H1 (cell line): ENCODE results near the gene DLG5. TPM values are rescaled to one million over a fixed set of nuclear protein-coding genes. Genes with fewer than 3 reads are reported as not detected.

ENCODE experiments used
- CTCF ChIA-PET: fragments of 300-600 bp; sonication (Branson Sonifier 250); formaldehyde crosslinking; loops from one replicate; lab custom pipeline; 2021; ENCODE audit not compliant: partially characterized antibody; lab: Charles Lee
- POLR2A ChIA-PET: fragments of 300-600 bp; sonication (Branson Sonifier 250); formaldehyde crosslinking; loops from one replicate; lab custom pipeline; 2021; ENCODE audit warnings: inconsistent platforms; ENCODE audit not compliant: partially characterized antibody; lab: Charles Lee
- DNase-seq, 2 experiments: peaks; one replicate each; pipeline versions ENCODE4 v3.0.0 to v3.0.0-alpha.2; 2010 to 2022; ENCODE audit warnings: low spot score in 2 of 2, low read depth in 1 of 2, mixed read lengths in 1 of 2
- FAIRE-seq: peaks from 2 replicates; lab custom pipeline; 2011; peaks lifted over from hg19 to GRCh38; lab: Jason Lieb, UNC
- H2AFZ ChIP-seq: 2 replicates; pipeline ENCODE4 v1.8.1; 2012; ENCODE audit warnings: low read length, inconsistent platforms
- H2AK5ac ChIP-seq: 2 replicates; pipeline ENCODE4 v1.6.1; 2013; ENCODE audit warnings: low read depth, low read length
- H2BK120ac ChIP-seq: replicated peaks from 2 replicates; pipeline ENCODE3; 2013; ENCODE audit warnings: low read depth, low read length, inconsistent platforms
- H2BK12ac ChIP-seq: 2 replicates; pipeline ENCODE4 v1.6.1; 2013; ENCODE audit warnings: low read depth, low read length
- H2BK15ac ChIP-seq: 2 replicates; pipeline ENCODE4 v1.6.1; 2013; ENCODE audit warnings: low read length
- H2BK20ac ChIP-seq: 2 replicates; pipeline ENCODE4 v1.6.1; 2013; ENCODE audit warnings: low read length
- H2BK5ac ChIP-seq: 2 replicates; pipeline ENCODE4 v1.6.1; 2013; ENCODE audit warnings: low read depth, low read length
- H3K14ac ChIP-seq: 2 replicates; pipeline ENCODE4 v1.6.1; 2013; ENCODE audit warnings: inconsistent platforms; ENCODE audit not compliant: insufficient read length
- H3K18ac ChIP-seq: 2 replicates; pipeline ENCODE4 v1.6.1; 2013; ENCODE audit warnings: low read length; ENCODE audit errors: extremely low read depth
- H3K23ac ChIP-seq: 2 replicates; pipeline ENCODE4 v1.6.1; 2013; ENCODE audit warnings: inconsistent platforms; ENCODE audit not compliant: insufficient read length
- H3K23me2 ChIP-seq: 2 replicates; pipeline ENCODE4 v1.6.1; 2013; ENCODE audit warnings: low read depth, low read length
- H3K27ac ChIP-seq: 2 replicates; pipeline ENCODE4 v1.6.1; 2011; ENCODE audit warnings: low read depth, low read length, inconsistent platforms
- H3K27me3 ChIP-seq, 4 experiments: replicated peaks in 1 of 4; 1 replicate in 1 of 4; 2 replicates in 3 of 4; pipeline versions ENCODE4 v1.6.1 to v1.8.1; 2011 to 2013; ENCODE audit warnings: low read length in 3 of 4, mild to moderate bottlenecking in 3 of 4, inconsistent platforms in 2 of 4, mixed read lengths in 2 of 4, moderate library complexity in 1 of 4; ENCODE audit not compliant: control insufficient read depth in 3 of 4, insufficient read depth in 3 of 4; ENCODE audit errors: extremely low read depth in 1 of 4
- H3K36me3 ChIP-seq, 4 experiments: 2 replicates each; pipeline versions ENCODE4 v1.6.1 to v1.8.1; 2011 to 2013; ENCODE audit warnings: mild to moderate bottlenecking in 4 of 4, low read length in 3 of 4, moderate library complexity in 2 of 4, control low read depth in 1 of 4, inconsistent platforms in 1 of 4; ENCODE audit not compliant: insufficient read depth in 4 of 4, control insufficient read depth in 2 of 4
- H3K4ac ChIP-seq: replicated peaks from 2 replicates; pipeline ENCODE3; 2013; ENCODE audit warnings: low read length, low read depth, mixed read lengths, inconsistent platforms; ENCODE audit not compliant: insufficient read length
- H3K4me1 ChIP-seq, 4 experiments: replicated peaks in 1 of 4; 1 replicate in 1 of 4; 2 replicates in 3 of 4; pipeline versions ENCODE4 v1.6.1 to v1.8.1; 2011 to 2013; ENCODE audit warnings: low read length in 3 of 4, inconsistent platforms in 2 of 4, mixed read lengths in 1 of 4; ENCODE audit not compliant: insufficient read depth in 4 of 4, control insufficient read depth in 3 of 4
- H3K4me2 ChIP-seq, 2 experiments: 2 replicates each; pipeline versions ENCODE4 v1.6.1 to v1.8.1; 2011 to 2013; ENCODE audit warnings: low read depth in 2 of 2, low read length in 2 of 2, control low read depth in 1 of 2, inconsistent platforms in 1 of 2, mild to moderate bottlenecking in 1 of 2; ENCODE audit not compliant: insufficient read depth in 1 of 2
- H3K4me3 ChIP-seq, 4 experiments: fragments of 200-600, 300-600 bp in 1 of 4; sonication (generic), shearing (Covaris generic), sonication (Bioruptor Twin) in 1 of 4; 2 replicates each; pipeline versions ENCODE4 v1.5.1 to v1.8.1; 2011 to 2016; ENCODE audit warnings: low read length in 4 of 4, low read depth in 3 of 4, control low read depth in 2 of 4, inconsistent platforms in 2 of 4, mild to moderate bottlenecking in 2 of 4, mixed read lengths in 1 of 4, moderate library complexity in 1 of 4; ENCODE audit not compliant: insufficient read depth in 2 of 4; ENCODE audit errors: extremely low read depth in 1 of 4
- H3K56ac ChIP-seq: replicated peaks from 2 replicates; pipeline ENCODE3; 2013; ENCODE audit warnings: low read depth, mild to moderate bottlenecking, mixed read lengths, low read length, inconsistent platforms; ENCODE audit not compliant: insufficient read length
- H3K79me1 ChIP-seq: 2 replicates; pipeline ENCODE4 v1.6.1; 2013; ENCODE audit warnings: low read depth, low read length, control low read depth
- H3K79me2 ChIP-seq, 2 experiments: 2 replicates each; pipeline versions ENCODE4 v1.6.1 to v1.8.1; 2012 to 2013; ENCODE audit warnings: low read length in 2 of 2, mild to moderate bottlenecking in 2 of 2, inconsistent platforms in 1 of 2; ENCODE audit not compliant: insufficient read depth in 2 of 2, control insufficient read depth in 1 of 2
- H3K9ac ChIP-seq, 4 experiments: replicated peaks in 1 of 4; 1 replicate in 1 of 4; 2 replicates in 3 of 4; pipeline versions ENCODE4 v1.6.1 to v1.8.1; 2011 to 2013; ENCODE audit warnings: low read depth in 3 of 4, low read length in 3 of 4, control low read depth in 2 of 4, mild to moderate bottlenecking in 2 of 4, moderate library complexity in 2 of 4, inconsistent platforms in 1 of 4; ENCODE audit errors: extremely low read depth in 1 of 4
- H3K9me3 ChIP-seq, 2 experiments: 2 replicates each; pipeline versions ENCODE4 v1.6.1 to v1.8.1; 2012 to 2013; ENCODE audit warnings: mild to moderate bottlenecking in 2 of 2, moderate library complexity in 2 of 2, control low read depth in 1 of 2, inconsistent platforms in 1 of 2, low read depth in 1 of 2, low read length in 1 of 2, mixed read lengths in 1 of 2; ENCODE audit not compliant: insufficient read depth in 2 of 2
- H4K20me1 ChIP-seq, 2 experiments: replicated peaks in 1 of 2; 2 replicates each; pipeline versions ENCODE3 to v1.8.1; 2011 to 2013; ENCODE audit warnings: inconsistent platforms in 2 of 2, low read length in 2 of 2, mild to moderate bottlenecking in 1 of 2; ENCODE audit not compliant: insufficient read depth in 2 of 2, control insufficient read depth in 1 of 2
- H4K5ac ChIP-seq: 2 replicates; pipeline ENCODE4 v1.6.1; 2013; ENCODE audit warnings: low read length, low read depth, mixed read lengths, inconsistent platforms; ENCODE audit not compliant: insufficient read length
- H4K8ac ChIP-seq: 2 replicates; pipeline ENCODE4 v1.8.0; 2013; ENCODE audit warnings: mild to moderate bottlenecking, moderate library complexity, low read length, inconsistent platforms; ENCODE audit not compliant: insufficient read depth; ENCODE audit errors: extremely low read depth
- H4K91ac ChIP-seq: replicated peaks from 2 replicates; pipeline ENCODE3; 2013; ENCODE audit warnings: low read length, mixed read lengths, inconsistent platforms; ENCODE audit not compliant: insufficient read length
- BCL11A ChIP-seq, 2 experiments: IDR thresholded peaks; one replicate each; pipeline ENCODE4 v1.6.1; 2011; ENCODE audit warnings: low read depth in 2 of 2, low read length in 2 of 2, mild to moderate bottlenecking in 2 of 2
- FOSL1 ChIP-seq: IDR thresholded peaks from 2 replicates; pipeline ENCODE4 v1.6.1; 2011; ENCODE audit warnings: mild to moderate bottlenecking, low read depth, low read length, moderate library complexity; ENCODE audit not compliant: insufficient read depth
- GTF2F1 ChIP-seq: IDR thresholded peaks from 2 replicates; pipeline ENCODE4 v1.6.1; 2012; ENCODE audit warnings: low read depth, low read length, improper control_type of control experiment, borderline replicate concordance
- POLR2A ChIP-seq, 2 experiments: IDR thresholded peaks; 1 replicate in 1 of 2; 2 replicates in 1 of 2; pipeline ENCODE4 v1.6.1; 2011; ENCODE audit warnings: low read depth in 2 of 2, low read length in 2 of 2, mild to moderate bottlenecking in 2 of 2; ENCODE audit errors: control extremely low read depth in 1 of 2
- SP1 ChIP-seq: IDR thresholded peaks from 2 replicates; pipeline ENCODE4 v1.6.1; 2011; ENCODE audit warnings: low read depth, low read length
- TAF1 ChIP-seq: IDR thresholded peaks from 2 replicates; pipeline ENCODE4 v1.6.1; 2011; ENCODE audit warnings: mild to moderate bottlenecking, low read depth, low read length
- TBP ChIP-seq: IDR thresholded peaks from 2 replicates; pipeline ENCODE4 v1.6.1; 2011; ENCODE audit warnings: low read depth, low read length, improper control_type of control experiment
- TCF12 ChIP-seq: IDR thresholded peaks from 2 replicates; pipeline ENCODE4 v1.6.1; 2011; ENCODE audit warnings: low read depth, mild to moderate bottlenecking, low read length
- WGBS, 2 experiments: shearing (Covaris generic) in 1 of 2; methylation state at CpG; one replicate each; pipeline versions ENCODE4 v1.1.6 to v1.1.7; 2013 to 2015; ENCODE audit warnings: low lambda C conversion rate in 2 of 2, mixed read lengths in 2 of 2, inconsistent platforms in 1 of 2, low coverage in 1 of 2, missing lambda C conversion rate in 1 of 2; ENCODE audit not compliant: insufficient replicate concordance in 2 of 2, insufficient coverage in 1 of 2, insufficient read length in 1 of 2; ENCODE audit errors: extremely low coverage in 1 of 2, missing lambda C conversion rate in 1 of 2; 5-methylcytosine and 5-hydroxymethylcytosine counted together
- polyA plus RNA-seq, 7 experiments: library from polyadenylated mRNA; depleted of rRNA in 3 of 7; stranded (reverse) in 5 of 7; unstranded in 2 of 7; fragments of >200 nt in 5 of 7; fragments of 200-250 nt in 2 of 7; gene quantifications; 1 replicate in 5 of 7; 2 replicates in 1 of 7; 4 replicates in 1 of 7; pipeline versions ENCODE4 v1.2.1 to v1.2.3, GENCODE V29; 2011 to 2013; ENCODE audit warnings: missing spikeins in 2 of 7, mixed read lengths in 2 of 7
- total RNA-seq: library from RNA; stranded (reverse); fragmentation: NEBNext Ultra II Directional; extraction: Animal tissue kit (Norgen Biotek cat#: 25700); gene quantifications from 2 replicates; pipeline ENCODE4 v1.2.1, GENCODE V29; 2021
- TF ChIP-seq, protein P1 (sequence below): IDR thresholded peaks from 2 replicates; pipeline ENCODE4 v1.6.1; 2012; ENCODE audit warnings: inconsistent platforms

The DLG5 gene
- total and polyA plus RNA-seq, 2 of the 8 experiments (the other 6 are each of a cell fraction or from before 2014, with no cell fraction given), result 15.6 to 71.4 TPM

GRCh38 chr10:77821551-77821950, 105.0 kb downstream of the DLG5 start:
- Histone ChIP-seq H3K27ac (no peak overlapping the region), H3K4me1 (no peaks in the 10 kb centered on the region), H2BK15ac (no peak overlapping the region), H4K5ac (no peak overlapping the region), H2BK5ac (no peak overlapping the region), H2AK5ac (no peak overlapping the region), H2BK120ac (no peak overlapping the region), H3K9ac (no peak overlapping the region), H2BK12ac (no peak overlapping the region), H3K27me3 (no peaks in the 10 kb centered on the region), H3K4me3 (no peak overlapping the region), H2AFZ (no peak overlapping the region), H3K14ac (no peak overlapping the region), H3K36me3 (peaks cover 13 to 33% (median 26%) of the 10 kb centered on the region in 4 experiments; a peak in 7 of 8 replicates), H3K18ac (no peak overlapping the region), H4K91ac (no peak overlapping the region), H3K4ac (no peak overlapping the region), H3K79me1 (no peaks in the 10 kb centered on the region), H3K4me2 (no peak overlapping the region), H3K79me2 (no peaks in the 10 kb centered on the region), H2BK20ac (no peak overlapping the region), H3K9me3 (no peaks in the 10 kb centered on the region), H4K8ac (no peak overlapping the region), H3K23me2 (no peaks in the 10 kb centered on the region; the same call in 1 of the 2 replicates), H3K56ac (no peak overlapping the region), H3K23ac (no peak overlapping the region), H4K20me1 (peaks cover 0 to 1% of the 10 kb centered on the region in 2 experiments)
- DNase-seq (no peak), FAIRE-seq (no peak)
- TF ChIP-seq TBP, result no peak
- TF ChIP-seq TCF12, result no peak
- no peak for TF ChIP-seq TAF1
- TF ChIP-seq GTF2F1, result no peak
- TF ChIP-seq POLR2A (IDR thresholded peaks at IDR 0.05; ENCODE audit: control extremely low read depth in 1 of 2, low read depth in 2 of 2, low read length in 2 of 2), result no peak
- TF ChIP-seq SP1, result no peak
- no peak for TF ChIP-seq BCL11A (IDR thresholded peaks at IDR 0.05; ENCODE audit: low read depth in 2 of 2, low read length in 2 of 2)
- TF ChIP-seq FOSL1, result no peak
- TF ChIP-seq, protein P1, sequence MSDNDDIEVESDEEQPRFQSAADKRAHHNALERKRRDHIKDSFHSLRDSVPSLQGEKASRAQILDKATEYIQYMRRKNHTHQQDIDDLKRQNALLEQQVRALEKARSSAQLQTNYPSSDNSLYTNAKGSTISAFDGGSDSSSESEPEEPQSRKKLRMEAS, result no peak
- POLR2A ChIA-PET, result interaction anchor here (0.6 kb wide), 1 partner anchor 380 kb away, joined by 3 read pairs; no protein-coding TSS in a partner anchor
- CTCF ChIA-PET, result interaction anchor here (0.9 to 3.2 kb wide), 4 partner anchors 11 to 25 kb away, joined by 3 to 16 read pairs (median 6); no protein-coding TSS in a partner anchor
- WGBS, 2 experiments, result 92% methylated on average over 12 of the region's 12 CpGs; no CpG with 5 or more reads in 1 of the 2 experiments
